GM18526 (cell line): ENCODE data around the gene RALGAPA1.
A peak's percentile ranks its signal among the peaks of the same experiment; 100 is the strongest.

Experiments used
- POLR2A ChIP-seq: IDR thresholded peaks from 3 replicates; pipeline ENCODE4 v1.6.1; 2011; ENCODE audit not compliant: insufficient read length; ENCODE audit errors: extremely low read depth

Gene RALGAPA1

DNA sequence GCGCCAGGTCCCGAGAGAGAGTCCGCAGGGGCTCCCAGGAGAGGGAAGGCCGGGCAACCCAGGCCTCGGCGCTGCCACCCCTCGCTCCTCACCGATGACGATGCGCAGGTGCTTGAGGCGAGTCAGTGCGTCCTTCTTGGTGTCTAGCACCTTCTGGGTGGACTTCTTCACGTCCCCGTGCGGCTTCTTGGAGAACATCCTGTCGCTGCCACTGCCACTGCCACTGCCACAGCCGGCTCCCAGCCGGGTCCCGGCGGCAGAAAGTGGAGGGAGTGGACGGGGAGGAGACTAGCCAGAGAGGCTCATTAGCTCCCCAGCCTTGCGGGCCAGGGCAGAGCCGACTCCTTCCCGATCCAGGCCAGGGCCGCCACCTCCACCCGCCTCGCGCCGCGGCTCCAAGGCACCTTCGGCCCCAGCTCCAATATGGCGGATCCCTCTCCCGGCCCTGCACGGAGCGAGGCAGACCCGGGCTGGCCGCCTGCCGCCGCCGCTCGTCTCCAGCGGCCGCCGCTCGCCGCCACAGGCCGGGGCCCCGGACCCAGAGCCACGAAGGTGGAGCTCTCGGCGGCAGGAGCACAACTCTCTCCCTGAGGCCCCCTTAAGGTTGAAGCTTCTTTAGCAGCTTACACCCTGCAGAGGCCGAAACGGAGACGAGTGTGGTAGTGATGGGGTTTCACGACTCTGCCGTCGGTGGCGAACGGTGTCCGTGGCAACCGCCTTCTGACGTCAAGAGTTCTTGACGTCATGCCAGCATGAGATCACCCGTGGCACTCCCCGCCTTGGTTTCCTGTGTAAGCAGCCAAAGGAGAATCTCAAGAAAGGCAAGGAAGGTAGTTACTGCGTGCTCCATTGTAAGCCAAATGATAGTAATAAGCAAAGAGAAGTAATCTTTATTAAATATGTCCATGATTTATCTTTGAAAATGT, at the start of gene RALGAPA1:
TSS of gene RALGAPA1 (minus strand) at position 658 of the 926 bp plus-strand sequence. CDS start at position 198, 460 bp downstream.
- TF ChIP-seq POLR2A: peak; percentile 77

DNA sequence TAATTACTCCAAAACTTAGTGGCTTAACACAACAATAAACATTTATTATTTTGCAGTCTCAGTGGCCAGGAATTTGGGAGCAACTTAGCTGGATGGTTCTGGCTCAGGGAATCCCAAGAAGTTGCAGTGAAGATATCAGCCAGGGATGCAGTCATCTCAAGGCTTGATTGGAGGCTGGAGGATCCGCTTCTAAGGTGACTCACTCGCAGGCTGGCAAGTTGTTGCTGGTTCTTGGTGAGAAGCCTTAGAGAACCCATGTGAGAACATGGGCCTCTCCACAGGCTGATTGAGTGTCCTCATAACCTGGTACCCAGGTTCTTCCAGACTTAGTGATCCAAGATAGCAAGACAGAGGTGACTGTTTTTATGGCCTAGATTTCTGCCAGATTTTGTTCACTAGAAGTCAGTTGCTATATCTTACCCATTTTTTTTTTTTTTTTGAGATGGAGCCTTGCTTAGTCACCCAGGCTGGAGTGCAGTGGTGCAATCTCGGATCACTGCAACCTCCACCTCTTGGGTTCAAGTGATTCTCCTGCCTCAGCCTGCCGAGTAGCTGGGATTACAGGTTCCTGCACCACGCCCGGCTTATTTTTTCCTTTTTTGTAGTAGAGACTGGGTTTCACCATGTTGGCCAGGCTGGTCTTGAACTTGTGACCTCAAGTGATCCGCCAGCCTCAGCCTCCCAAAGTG, 49.6 kb upstream of the RALGAPA1 start:
- no peak for TF ChIP-seq POLR2A

DNA sequence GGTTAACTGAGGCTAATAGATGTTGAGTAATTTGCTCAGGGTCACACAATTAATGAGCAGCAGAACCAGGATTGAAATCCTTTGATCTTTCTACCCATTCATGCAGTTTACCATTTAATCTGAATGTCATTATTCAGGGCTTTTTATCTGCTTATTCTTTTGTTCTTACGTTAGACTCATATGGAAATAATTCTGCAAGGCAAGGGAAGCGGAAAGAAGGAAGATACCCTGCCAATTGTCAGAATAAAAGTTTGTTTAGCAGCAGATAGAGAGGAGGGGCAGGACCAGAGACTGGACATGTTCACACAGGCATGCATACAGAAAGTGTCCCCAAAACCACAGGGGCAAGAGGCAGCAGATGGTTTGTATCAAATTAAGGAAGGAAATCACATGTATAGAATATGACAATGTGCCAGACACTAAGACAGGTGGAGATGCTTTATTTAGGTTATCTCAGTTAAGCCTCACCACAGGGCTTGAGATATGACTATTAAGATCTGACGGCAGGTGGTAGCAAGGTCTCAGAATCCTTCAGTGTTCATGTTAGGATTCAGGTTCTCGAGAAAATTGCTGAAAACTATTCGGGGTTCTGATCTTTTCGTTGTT, 46.9 kb upstream of the RALGAPA1 start:
- no peak for TF ChIP-seq POLR2A

DNA sequence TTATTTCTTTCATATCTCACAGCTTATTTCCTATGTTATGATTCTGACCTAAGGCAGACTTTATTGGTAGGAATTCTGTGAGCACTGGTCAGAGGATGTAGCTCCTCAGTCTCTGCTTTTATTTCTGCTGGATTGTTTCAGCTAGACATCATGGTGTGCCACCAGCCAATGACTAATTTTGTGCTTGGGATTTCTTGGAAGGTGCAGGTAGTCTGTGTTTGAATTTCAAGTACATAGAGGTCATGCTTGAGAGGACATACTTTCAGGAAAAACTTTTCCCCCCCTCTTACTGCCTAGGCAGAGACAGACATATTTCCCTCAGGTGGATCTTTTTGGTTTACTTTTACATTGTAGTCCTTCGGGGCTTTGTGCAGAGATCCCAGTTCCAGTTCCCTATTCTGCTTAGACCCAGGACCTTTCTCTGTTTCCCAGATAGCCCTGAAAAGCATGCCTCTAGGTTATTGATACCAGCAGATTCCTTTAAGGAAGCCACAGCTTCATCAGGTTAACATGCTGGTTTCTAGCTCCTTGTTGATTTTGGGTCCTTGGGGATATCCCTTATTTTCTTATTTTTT, 45.7 kb upstream of the RALGAPA1 start:
- no peak for TF ChIP-seq POLR2A

DNA sequence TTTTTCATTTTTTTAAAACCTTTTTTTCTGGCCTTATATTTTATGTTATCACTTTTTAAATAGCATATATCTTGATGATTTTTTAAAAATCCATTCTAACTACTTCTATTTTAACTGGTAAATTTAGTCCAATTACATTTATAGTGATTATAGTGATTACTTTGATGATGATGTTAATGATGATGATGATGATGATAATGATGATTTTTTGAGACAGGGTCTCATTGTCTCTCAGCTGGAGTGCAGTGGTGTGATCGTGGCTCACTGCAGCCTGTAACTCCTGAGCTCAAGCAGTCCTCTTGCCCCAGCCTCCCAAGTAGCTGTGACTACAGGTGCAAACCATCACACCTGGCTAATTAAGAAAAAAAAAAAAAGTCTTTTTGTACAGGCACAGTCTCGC, 44.1 kb upstream of the RALGAPA1 start:
- no peak for TF ChIP-seq POLR2A

DNA sequence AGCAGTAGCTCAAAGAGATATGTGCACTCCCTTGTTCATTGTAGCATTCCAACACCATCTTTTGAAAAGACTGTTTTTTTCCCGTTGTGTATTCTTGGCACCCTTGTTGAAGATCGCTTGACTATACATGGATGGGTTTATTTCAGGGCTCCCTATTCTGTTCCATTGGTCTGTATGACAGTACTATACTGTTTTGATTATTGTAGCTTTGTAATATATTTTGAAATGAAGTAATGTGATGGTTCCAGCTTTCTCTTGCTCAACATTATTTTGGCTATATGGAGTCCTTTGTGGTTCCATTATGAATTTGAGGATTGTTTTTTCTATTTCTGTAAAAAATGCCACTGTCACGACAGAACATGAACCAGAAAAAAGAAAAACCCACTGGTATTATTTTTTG, 42.7 kb upstream of the RALGAPA1 start:
- TF ChIP-seq POLR2A: no peak

DNA sequence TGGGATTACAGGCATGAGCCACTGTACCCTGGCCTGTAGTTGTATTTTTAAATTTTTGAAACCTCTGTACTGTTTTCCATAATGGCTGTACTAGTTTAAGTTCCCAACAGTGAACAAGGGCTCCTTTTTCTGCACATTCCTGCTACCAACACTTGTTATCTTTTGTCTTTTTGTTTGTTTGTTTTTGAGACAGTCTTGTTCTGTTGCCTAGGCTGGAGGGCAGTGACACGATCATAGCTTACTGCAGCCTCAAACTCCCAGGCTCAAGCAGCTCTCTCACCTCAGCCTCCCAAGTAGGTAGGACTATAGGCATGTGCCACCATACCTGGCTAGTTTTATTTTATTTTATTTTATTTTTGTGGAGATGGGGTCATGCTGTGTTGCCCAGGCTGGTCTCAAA, 40.0 kb upstream of the RALGAPA1 start:
- no peak for TF ChIP-seq POLR2A

DNA sequence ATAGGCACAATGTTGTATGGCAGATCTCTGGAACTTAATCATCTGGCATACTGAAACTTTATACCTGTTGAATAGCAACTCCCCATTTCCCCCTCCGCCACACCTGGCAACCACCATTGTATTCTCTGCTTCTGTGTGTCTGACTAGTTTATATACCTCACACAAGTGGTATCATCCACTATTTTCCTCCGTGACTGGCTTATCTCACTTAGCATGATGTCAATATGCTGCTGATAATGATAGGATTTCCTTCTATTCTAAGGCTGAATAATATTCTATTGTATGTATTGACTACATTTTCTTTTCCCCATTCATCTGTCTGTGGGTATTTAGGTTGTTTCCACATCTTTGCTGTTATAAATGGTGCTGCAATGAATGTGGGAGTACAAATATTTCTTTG, 38.5 kb upstream of the RALGAPA1 start:
- TF ChIP-seq POLR2A: no peak

DNA sequence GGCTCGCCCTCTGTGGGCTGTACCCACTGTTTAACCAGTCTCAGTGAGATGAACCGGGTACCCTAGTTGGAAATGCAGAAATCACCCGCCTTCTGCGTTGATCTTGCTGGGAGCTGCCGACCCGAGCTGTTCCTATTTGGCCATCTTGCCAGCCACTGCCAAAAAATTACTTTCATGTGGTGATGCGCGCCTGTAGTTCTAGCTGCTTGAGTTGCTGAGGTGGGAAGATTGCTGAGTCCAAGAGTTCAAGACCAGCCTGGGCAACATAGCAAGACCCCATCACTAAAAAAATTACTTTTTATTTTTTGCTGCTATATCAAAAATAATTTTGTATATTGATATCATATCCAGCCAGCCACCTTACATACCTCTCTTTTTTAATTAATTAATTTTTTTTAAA, 35.4 kb upstream of the RALGAPA1 start:
- no peak for TF ChIP-seq POLR2A

DNA sequence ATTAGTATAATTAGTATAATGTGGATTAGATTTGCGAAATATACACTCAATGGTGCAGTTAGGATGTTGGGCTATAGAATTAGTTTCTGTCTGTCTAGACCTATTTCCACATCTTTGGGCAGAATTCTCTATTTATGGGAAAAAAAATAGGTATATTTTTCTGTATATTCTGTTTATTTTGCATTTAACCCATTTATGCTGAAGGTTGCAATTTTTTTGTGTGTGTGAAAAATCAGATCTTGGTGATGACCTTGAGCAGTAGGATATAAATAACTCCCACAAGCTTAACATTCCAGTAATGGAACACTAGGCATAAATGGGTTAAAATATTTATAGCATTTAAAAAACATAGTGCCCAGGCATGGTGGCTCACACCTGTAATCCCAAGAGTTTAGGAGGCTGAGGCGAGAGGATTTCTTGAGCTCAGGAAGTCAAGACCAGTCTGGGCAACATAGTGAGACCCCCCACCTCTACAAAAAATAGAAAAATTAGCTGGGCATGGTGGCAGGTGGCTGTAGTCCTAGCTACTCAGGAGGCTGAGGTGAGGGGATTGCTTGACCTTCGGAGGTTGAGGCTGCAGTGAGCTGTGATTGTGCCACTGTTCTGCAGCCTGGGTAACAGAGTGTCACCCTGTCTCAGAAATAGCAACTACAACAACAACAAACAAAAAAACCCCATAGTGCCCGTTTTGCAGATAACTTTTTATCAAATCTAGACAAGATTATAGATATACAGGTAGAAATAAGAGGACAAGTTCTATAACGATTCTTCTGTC, 26.3 kb upstream of the RALGAPA1 start:
- no peak for TF ChIP-seq POLR2A

DNA sequence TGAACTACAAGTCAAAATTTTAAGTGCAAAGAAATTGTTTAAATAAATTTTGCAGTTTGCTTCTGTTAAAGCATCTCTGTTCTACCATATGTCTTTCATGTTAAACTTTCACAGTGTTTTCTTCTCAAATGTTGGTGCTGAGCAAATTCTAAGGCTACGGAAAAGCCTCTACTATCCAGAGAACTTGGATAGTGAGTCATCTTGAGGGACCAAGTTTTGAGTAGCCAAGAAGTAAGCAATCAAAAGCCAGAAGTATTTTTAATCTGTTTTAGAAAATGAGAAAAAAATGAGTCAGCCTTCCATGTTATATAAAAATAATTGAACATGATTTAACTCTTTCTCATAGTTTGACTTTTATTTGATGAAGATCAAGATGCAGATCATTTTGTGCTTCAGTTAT, 20.4 kb upstream of the RALGAPA1 start:
- no peak for TF ChIP-seq POLR2A

DNA sequence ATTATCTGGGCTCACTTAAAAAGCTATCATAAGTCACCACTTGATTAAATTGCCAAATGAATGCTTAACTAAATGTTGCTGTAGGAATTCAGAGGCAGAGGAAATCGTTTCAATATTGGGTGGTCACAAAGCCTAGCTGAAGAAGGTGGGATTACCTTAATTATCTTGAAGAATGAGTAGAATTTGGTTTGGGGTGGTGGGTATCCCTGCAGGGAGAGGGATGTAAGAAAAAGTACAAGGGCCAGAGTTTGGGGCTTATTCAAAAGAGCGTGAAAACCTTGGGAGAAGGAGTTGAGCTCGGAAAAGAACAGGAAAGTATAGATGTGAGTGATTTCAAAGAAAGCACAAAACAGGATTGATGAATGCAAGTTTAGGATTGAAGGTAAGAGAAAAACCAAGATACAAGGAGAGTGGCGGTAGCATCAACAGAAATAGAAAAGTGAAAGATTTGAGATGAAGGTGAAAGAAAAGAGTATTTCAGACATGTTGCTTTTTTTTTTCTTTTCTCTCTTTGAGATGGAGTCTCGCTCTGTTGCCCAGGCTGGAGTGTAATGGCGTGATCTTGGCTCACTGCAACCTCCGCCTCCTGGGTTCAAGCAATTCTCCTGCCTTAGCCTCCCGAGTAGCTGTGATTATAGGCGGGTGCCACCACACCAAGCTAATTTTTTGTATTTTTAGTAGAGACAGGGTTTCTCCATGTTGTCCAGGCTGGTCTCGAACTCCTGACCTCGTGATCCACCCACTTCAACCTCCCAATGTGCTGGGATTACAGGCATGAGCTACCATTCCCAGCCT, 18.8 kb upstream of the RALGAPA1 start:
- TF ChIP-seq POLR2A: no peak

DNA sequence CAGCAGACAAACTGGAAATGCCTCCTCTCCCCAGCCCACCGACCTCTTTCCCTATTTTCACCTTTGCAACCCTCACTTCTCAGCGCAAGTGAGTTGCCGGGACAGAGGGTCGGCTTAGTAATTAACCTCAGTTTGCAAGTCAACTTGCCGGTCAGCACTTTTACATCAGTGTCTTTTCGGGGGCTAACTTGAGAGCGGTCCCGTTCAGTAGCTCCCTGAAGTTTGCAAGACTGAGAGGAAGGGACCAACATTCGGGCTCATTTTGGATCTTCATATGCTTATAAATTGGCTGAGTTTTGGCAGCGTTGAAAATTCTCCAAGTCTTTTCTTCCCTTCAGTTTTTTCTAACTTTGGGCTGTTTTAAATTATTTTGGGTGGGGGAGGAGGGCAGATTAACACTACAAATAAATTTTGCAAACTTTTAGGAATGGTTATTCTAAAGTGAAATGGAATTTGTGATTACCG, 17.9 kb upstream of the RALGAPA1 start:
- no peak for TF ChIP-seq POLR2A
